Neural cell (in vitro differentiated cells): Measurements from ENCODE around the gene WIZ.

ENCODE experiments used
- CTCF ChIP-seq: fragments of 450-650 bp; IDR thresholded peaks from 2 replicates; pipeline ENCODE4 v1.5.1; 2014; ENCODE audit warnings: antibody characterized with exemption, mild to moderate bottlenecking, moderate library complexity; ENCODE audit not compliant: poor library complexity, severe bottlenecking
- EP300 ChIP-seq: fragments of 450-650 bp; conservative IDR thresholded peaks from 2 replicates; pipeline ENCODE4 v1.6.1; 2014; ENCODE audit warnings: antibody characterized with exemption, mild to moderate bottlenecking, moderate library complexity; ENCODE audit not compliant: poor library complexity, severe bottlenecking
- EZH2 ChIP-seq: fragments of 200-600, 300-800 bp; shearing (Covaris generic), sonication (generic); IDR thresholded peaks from 2 replicates; pipeline ENCODE4 v1.6.1; 2014; ENCODE audit warnings: antibody characterized with exemption, low read length, borderline replicate concordance, mild to moderate bottlenecking; ENCODE audit not compliant: insufficient read depth, poor library complexity, severe bottlenecking
- POLR2AphosphoS5 ChIP-seq: IDR thresholded peaks from 2 replicates; pipeline ENCODE4 v1.6.1; 2012
- REST ChIP-seq: IDR thresholded peaks from 2 replicates; pipeline ENCODE4 v1.6.1; 2012; ENCODE audit warnings: borderline replicate concordance
- SMC3 ChIP-seq: fragments of 450-650 bp; conservative IDR thresholded peaks from 2 replicates; pipeline ENCODE4 v1.6.1; 2014; ENCODE audit warnings: antibody characterized with exemption, mild to moderate bottlenecking, moderate library complexity; ENCODE audit not compliant: poor library complexity

- TF ChIP-seq EP300 (no peak), REST (no peak), EZH2 (no peak), CTCF (no peak), POLR2AphosphoS5 (no peak), SMC3 (no peak)
These were observed 3.9 kb downstream of the WIZ start for GRCh38 chr19:15445807-15446376.
